HG03432 (cell line): ENCODE results near the gene UGT1A6.
"Not testable (repeated sequence)": the region's sequence is repeated elsewhere in the genome, so short reads cannot be mapped to it uniquely, and the experiment has no call there.

Experiments used
- ATAC-seq: cut with Tn5 transposase; IDR thresholded peaks from one replicate; pipeline ENCODE4 v1.9.1; 2021; ENCODE audit warnings: mild to moderate bottlenecking, moderate library complexity; ENCODE audit not compliant: unreplicated experiment

UGT1A6 gene

GRCh38 chr2:233692648-233693047, at the start of gene UGT1A6:
Gene UGT1A6, plus strand, starts transcription at chr2:233692890. Its CDS starts 115 bp downstream, at chr2:233693005.
- ATAC-seq: no peak

GRCh38 chr2:233643128-233643527, 49.6 kb upstream of the UGT1A6 start:
- no peak for ATAC-seq

- ATAC-seq: not testable (repeated sequence)
These were observed 46.7 kb upstream of the UGT1A6 start for GRCh38 chr2:233646033-233646432.

GRCh38 chr2:233650981-233651380, 41.7 kb upstream of the UGT1A6 start:
- no peak for ATAC-seq

DNA sequence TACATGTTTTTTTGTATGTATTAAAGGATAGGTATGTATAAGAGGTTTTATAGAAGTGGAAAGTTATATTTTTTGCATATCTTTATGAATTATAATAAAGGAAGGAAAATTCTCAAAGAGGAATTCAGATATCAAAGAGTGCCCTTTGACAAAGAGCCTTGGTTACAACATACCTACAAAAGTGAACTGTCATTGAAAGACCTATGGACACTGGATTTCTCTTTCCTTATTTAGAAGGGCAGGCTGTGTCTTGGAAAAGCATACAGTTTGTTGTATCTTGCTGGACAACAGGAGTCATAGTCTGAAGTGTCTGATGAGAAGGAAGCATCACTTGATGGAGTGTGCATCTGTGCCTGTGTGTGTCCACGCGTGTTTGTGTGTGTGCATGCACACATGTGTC, 41.3 kb upstream of the UGT1A6 start:
- ATAC-seq: no peak

GRCh38 chr2:233654501-233654900, 38.2 kb upstream of the UGT1A6 start:
- no peak for ATAC-seq

- no peak for ATAC-seq
These were observed 37.6 kb upstream of the UGT1A6 start for GRCh38 chr2:233655043-233655442.

DNA sequence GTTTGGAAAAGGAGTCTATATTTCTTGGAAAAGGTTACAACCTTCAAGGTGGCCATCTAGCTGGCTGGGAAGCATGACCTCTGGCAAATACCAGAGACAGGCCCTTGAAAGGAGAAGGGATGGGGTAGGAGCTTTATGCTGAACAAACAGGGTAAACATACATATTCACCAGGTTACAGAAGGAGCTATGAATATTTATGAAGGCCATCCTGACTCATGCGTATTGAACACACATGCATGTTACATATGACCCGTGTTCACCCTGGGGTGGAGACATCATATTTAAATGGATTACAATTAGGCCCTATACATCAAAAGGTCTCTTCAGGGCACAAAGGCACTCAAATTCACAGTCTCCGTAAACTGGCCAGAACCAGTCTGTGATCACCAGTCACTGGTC, 36.7 kb upstream of the UGT1A6 start:
- ATAC-seq: not testable (repeated sequence)

GRCh38 chr2:233656443-233656842, 36.2 kb upstream of the UGT1A6 start:
- no peak for ATAC-seq

DNA sequence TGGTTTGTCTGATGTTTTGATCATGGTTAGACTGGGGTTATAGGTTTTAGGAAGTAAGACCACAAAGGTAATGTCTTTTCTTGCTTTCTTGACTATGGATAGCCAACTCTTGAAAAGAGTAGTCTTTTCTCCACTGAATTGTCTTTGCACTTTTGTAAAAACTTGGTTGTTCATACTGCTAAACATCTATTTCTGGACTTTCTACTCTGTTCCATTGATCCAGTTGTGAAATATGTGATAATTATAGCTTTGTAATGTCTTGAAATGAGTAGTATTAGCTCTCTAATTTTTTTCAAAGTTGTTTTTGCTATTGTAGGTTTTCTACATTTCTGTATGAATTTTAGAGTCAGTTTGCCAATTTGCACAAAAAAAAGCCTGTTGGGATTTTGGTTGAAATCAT, 34.1 kb upstream of the UGT1A6 start:
- ATAC-seq: no peak

DNA sequence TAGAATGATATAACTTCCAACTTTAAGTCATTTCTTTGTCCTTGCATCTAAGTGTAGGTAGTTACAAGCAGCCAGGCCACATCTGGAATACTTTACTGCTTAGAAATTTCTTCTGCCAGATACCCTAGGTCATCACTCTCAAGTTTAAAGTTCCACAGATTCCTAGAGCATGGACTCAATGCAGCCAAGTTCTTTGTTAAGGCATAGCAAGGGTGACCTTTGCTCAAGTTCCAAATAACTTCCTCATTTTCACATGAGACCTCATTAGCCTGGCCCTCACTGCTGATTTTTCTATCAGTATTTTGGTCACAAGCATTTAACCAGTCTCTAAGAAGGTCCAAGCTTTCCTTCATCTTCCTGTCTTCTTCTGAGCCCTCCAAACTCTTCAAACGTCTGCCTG, 28.8 kb upstream of the UGT1A6 start:
- no peak for ATAC-seq

- ATAC-seq: no peak
These were observed 24.0 kb upstream of the UGT1A6 start for GRCh38 chr2:233668605-233669260.

GRCh38 chr2:233671290-233672161, 21.2 kb upstream of the UGT1A6 start, which contains the start of gene UGT1A9:
Gene UGT1A9, plus strand, starts transcription at chr2:233671898. Its CDS starts 37 bp downstream, at chr2:233671935.
- ATAC-seq: no peak

- ATAC-seq: no peak
These were observed 19.8 kb upstream of the UGT1A6 start for GRCh38 chr2:233672886-233673285.

DNA sequence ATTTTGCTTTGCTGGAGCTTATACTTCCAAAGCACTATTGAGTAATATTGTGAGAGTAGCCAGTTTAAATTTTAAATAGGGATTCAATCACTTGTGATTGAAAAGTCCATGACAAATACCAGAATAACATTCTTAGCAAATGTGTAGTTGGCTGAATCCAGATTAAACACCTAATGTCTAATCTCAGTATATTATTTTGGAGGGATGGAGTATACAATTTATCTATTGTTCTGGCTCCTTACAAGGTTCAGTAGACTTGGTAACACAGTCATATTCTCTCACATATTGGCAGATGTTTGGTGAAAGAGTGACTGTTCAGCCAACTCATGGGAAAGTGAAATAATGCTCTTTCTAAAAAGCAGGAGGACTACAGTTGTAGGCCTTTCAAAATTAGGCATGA, 18.8 kb upstream of the UGT1A6 start:
- no peak for ATAC-seq

DNA sequence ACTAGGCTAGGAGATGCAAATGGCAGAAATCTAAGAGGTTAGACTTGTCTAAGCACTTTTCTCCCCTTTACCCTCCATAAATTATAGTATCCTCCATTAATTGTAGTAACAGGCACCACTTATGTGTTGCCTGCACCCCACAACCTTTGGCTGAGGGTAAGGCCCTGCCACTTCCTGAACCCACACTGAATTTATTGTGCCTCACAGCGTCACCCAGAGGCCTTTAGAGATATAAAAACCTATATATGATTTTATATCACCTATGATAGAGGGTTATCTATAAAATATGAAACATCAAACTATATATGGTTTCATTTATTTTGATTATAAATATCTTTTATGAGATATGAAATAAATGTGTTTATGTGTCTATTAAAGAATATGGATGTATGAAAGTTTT, 18.4 kb upstream of the UGT1A6 start:
- no peak for ATAC-seq

DNA sequence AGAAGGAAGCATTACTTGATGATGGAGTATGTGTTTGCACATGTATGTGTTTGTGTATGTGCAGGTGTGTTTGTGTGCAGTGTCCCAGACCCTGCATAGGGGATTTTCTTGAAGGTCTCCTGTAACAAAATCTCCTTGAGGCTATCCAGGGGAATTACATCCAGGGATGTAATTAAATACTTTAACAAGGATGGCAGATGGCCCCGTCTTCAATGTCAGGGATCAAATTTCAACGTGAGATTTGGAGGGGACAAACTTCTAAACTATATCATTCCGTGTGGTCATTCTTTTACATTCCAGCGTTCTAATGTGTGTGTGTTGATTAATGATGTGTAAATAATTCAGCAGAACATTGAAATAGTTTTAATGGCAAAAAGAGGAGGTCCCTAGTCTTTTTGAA, 17.7 kb upstream of the UGT1A6 start:
- ATAC-seq: no peak

DNA sequence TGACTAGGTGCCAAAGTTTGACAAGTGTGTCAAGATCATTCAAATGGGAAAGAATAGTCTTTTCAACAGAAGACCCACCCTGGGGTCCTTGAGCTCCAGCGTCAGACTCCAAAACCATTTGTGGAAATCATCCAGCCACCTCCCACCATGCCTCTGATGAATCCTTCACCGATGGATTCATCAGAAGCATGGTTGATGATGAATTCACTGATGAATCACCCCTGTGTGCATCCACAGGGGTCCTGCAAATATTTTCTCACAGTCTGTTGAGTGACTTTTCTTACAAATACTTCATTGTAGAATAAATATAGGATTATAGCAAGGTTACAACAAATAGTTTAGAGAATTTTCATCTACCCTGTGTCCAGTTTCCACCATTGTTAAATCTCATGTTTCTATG, 16.6 kb upstream of the UGT1A6 start:
- ATAC-seq: no peak

- ATAC-seq: no peak
These were observed 13.5 kb upstream of the UGT1A6 start for GRCh38 chr2:233679196-233679595.

- ATAC-seq: no peak
These were observed 12.2 kb upstream of the UGT1A6 start for GRCh38 chr2:233680361-233681045.

- ATAC-seq: no peak
These were observed 11.1 kb upstream of the UGT1A6 start, which contains the start of gene UGT1A7 for GRCh38 chr2:233681521-233682099. Gene UGT1A7, plus strand, starts transcription at chr2:233681901. Its CDS starts 37 bp downstream, at chr2:233681938.
